Activated CD4-positive, alpha-beta memory T cell treated with anti-CD3 and anti-CD28 coated beads, Interleukin-2, amount 10 ng/mL, durations not matched to agents 7 days and 5 days (primary cell): ENCODE data around the gene TOR1AIP2. TPM values are rescaled to one million over a fixed set of nuclear protein-coding genes. Genes with fewer than 3 reads are reported as not detected.

Experiments used
- CTCF ChIA-PET: fragments of 350-600 bp; sonication (Branson Sonifier 250); formaldehyde crosslinking; loops from one replicate; lab custom pipeline; 2021; ENCODE audit warnings: antibody characterized with exemption, inconsistent platforms; lab: Charles Lee
- POLR2A ChIA-PET: fragments of 350-600 bp; sonication (Branson Sonifier 250); formaldehyde crosslinking; loops from one replicate; lab custom pipeline; 2021; ENCODE audit warnings: antibody characterized with exemption; lab: Charles Lee
- DNase-seq: peaks from one replicate; pipeline ENCODE4 v3.0.0-alpha.2; 2020
- H3K27ac Mint-ChIP-seq: one replicate; pipeline ENCODE4 v1.8.0; 2021; ENCODE audit warnings: mild to moderate bottlenecking, mixed read lengths
- H3K27me3 Mint-ChIP-seq: one replicate; pipeline ENCODE4 v1.8.0; 2021; ENCODE audit warnings: mixed read lengths
- H3K36me3 Mint-ChIP-seq: one replicate; pipeline ENCODE4 v1.8.0; 2021; ENCODE audit warnings: low read depth, mixed read lengths
- H3K4me1 Mint-ChIP-seq: one replicate; pipeline ENCODE4 v1.8.0; 2021; ENCODE audit warnings: mixed read lengths
- H3K4me3 Mint-ChIP-seq: one replicate; pipeline ENCODE4 v1.8.0; 2021; ENCODE audit warnings: mild to moderate bottlenecking, mixed read lengths
- H3K9me3 Mint-ChIP-seq: one replicate; pipeline ENCODE4 v1.8.0; 2021; ENCODE audit warnings: mixed read lengths
- total RNA-seq, 2 experiments: library from RNA; stranded (reverse); gene quantifications; one replicate each; pipeline ENCODE4 v1.2.3, GENCODE V29; 2021

TOR1AIP2 gene
- total RNA-seq, 2 experiments from 2014 or later = 44.5 to 45.7 TPM

DNA sequence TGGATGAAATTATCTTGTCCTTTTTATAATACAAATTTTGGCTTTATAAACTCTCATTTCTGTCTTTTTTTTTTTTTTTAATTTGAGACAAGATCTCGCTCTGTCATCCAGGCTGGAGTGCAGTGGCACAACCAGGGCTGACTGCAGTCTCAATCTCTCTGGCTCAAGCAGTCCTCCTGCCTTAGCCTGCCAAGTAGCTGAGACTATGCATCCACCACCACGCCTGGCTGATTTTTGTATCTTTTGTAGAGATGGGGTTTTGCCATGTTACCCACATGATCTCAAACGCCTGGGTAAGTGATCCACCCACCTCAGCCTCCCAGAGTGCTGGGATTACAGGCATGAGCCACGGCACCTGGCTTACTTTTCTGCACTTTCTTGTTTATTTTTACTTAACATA lies 12.0 kb upstream of the TOR1AIP2 start:
- Mint-ChIP-seq H3K36me3 (peaks cover 51% of the 10 kb centered on the region), H3K4me3 (no peak overlapping the region), H3K4me1 (peaks cover 31% of the 10 kb centered on the region), H3K27me3 (no peaks in the 10 kb centered on the region), H3K9me3 (no peaks in the 10 kb centered on the region), H3K27ac (no peak overlapping the region)
- DNase-seq = no peak
- ChIA-PET CTCF (no interaction called here), POLR2A (no interaction called here)

GRCh38 chr1:179888071-179888470 lies 10.5 kb upstream of the TOR1AIP2 start:
- Mint-ChIP-seq H3K27me3 (no peaks in the 10 kb centered on the region), H3K27ac (no peak overlapping the region), H3K9me3 (no peaks in the 10 kb centered on the region), H3K4me1 (peaks cover 39% of the 10 kb centered on the region), H3K4me3 (no peak overlapping the region), H3K36me3 (peaks cover 59% of the 10 kb centered on the region)
- CTCF ChIA-PET = interaction anchor here (1.4 kb wide), 1 partner anchor 20 kb away, joined by 4 read pairs; no protein-coding TSS in a partner anchor
- no peak for DNase-seq
- POLR2A ChIA-PET = no interaction called here

- H3K4me3 Mint-ChIP-seq = peak overlapping the region; percentile 92
- POLR2A ChIA-PET = interaction anchor here (1.0 to 5.1 kb wide), 13 partner anchors 9 to 618 kb away, joined by 3 to 90 read pairs (median 10); partner anchors contain the start of genes ACBD6, CEP350 and QSOX1
- H3K36me3 Mint-ChIP-seq = peaks cover 39% of the 10 kb centered on the region
- peak; percentile 72 for DNase-seq
- peaks cover 56% of the 10 kb centered on the region for H3K4me1 Mint-ChIP-seq
- no peaks in the 10 kb centered on the region for H3K9me3 Mint-ChIP-seq
- CTCF ChIA-PET = interaction anchor here (0.6 to 2.2 kb wide), 6 partner anchors 14 to 70 kb away, joined by 3 to 9 read pairs (median 4); partner anchors contain the start of gene CEP350
- H3K27me3 Mint-ChIP-seq = no peaks in the 10 kb centered on the region
- H3K27ac Mint-ChIP-seq = peak overlapping the region; percentile 99
These were observed 6.1 kb upstream of the TOR1AIP2 start for GRCh38 chr1:179883745-179884138.

GRCh38 chr1:179883040-179883744 lies 5.6 kb upstream of the TOR1AIP2 start:
- Mint-ChIP-seq H3K9me3 (no peaks in the 10 kb centered on the region), H3K27ac (peak overlapping the region; percentile 99), H3K4me3 (peak overlapping the region; percentile 92), H3K27me3 (no peaks in the 10 kb centered on the region), H3K4me1 (peaks cover 60% of the 10 kb centered on the region), H3K36me3 (peaks cover 39% of the 10 kb centered on the region)
- DNase-seq = no peak
- ChIA-PET CTCF (interaction anchor here (0.8 to 2.2 kb wide), 6 partner anchors 15 to 298 kb away, joined by 3 to 9 read pairs (median 4); partner anchors contain the start of gene CEP350), POLR2A (interaction anchor here (0.8 to 5.1 kb wide), 20 partner anchors 9 to 619 kb away, joined by 3 to 90 read pairs (median 5); partner anchors contain the start of genes ACBD6, CEP350 and QSOX1)

DNA sequence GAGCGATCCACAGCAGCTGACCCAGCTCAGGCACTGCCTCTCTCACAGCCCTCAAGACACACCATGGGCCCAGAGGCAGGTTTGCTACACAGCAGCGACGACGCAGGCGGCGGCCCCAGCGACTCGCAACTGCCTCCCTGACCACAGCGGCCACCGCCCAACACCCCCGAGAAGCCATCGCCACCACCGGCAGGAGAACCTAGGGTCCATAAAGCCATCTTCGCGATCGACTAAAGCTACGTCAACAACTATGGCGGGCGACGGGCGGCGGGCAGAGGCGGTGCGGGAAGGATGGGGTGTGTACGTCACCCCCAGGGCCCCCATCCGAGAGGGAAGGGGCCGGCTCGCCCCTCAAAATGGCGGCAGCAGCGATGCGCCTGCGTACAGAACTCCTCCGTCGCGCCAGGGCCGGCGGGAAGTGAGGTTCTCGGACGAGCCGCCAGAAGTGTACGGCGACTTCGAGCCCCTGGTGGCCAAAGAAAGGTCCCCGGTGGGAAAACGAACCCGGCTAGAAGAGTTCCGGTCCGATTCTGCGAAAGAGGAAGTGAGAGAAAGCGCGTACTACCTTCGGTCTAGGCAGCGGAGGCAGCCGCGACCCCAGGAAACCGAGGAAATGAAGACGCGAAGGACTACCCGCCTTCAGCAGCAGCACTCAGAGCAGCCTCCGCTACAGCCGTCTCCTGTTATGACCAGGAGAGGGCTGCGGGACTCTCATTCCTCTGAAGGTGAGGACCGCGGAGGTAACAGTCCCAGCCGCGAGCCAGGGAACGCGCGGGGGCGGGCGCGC lies 4.8 kb upstream of the TOR1AIP2 start, which contains the start of gene TOR1AIP1:
Gene TOR1AIP1, plus strand, starts transcription at position 33 of the 787 bp plus-strand sequence. Its CDS starts 218 bp downstream, at position 251.
- peak within 1 kb of the TSS; percentile 99 for H3K27ac Mint-ChIP-seq
- DNase-seq = peak; percentile 98
- no peaks in the 10 kb centered on the region for H3K27me3 Mint-ChIP-seq
- peaks cover 61% of the 10 kb centered on the region for H3K4me1 Mint-ChIP-seq
- POLR2A ChIA-PET = interaction anchor here (0.6 to 5.1 kb wide), 22 partner anchors 8 to 1156 kb away, joined by 3 to 90 read pairs (median 4); partner anchors contain the start of genes ACBD6, CEP350 and QSOX1
- CTCF ChIA-PET = interaction anchor here (1.0 to 2.2 kb wide), 6 partner anchors 15 to 298 kb away, joined by 3 to 9 read pairs (median 5); partner anchors contain the start of gene CEP350
- no peaks in the 10 kb centered on the region for H3K9me3 Mint-ChIP-seq
- H3K4me3 Mint-ChIP-seq = peak within 1 kb of the TSS; percentile 92
- H3K36me3 Mint-ChIP-seq = peaks cover 34% of the 10 kb centered on the region

DNA sequence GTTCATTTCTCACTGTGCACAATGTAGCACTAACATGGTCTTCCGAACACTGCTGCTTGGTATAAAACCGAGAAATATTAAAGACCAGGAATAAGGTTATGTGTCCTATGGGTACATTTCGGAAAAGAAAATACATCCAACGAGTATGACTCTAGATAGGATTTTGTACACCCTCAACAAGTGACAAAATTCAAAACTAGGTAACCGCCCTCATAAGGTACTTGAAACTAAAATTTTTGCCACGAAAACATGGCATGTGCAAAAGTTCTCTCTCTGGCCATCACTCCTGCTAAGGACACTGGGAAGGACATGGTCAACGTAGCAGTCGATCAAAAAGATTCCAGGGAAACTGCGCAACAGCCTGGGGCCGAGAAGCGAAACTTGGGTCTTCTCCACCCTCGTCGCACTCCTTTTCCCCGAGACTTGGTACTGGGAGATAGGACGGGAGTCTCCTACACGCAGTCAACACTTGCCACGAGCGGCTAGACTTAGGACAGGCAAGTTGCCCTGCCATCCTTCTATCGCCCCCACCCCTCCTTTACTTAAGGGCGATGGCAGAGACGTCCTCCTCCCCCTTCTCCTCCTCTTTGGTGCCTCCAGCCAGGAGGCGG lies 4.1 kb upstream of the TOR1AIP2 start:
- Mint-ChIP-seq H3K4me3 (peak overlapping the region; percentile 92), H3K27me3 (no peaks in the 10 kb centered on the region), H3K36me3 (peaks cover 31% of the 10 kb centered on the region), H3K27ac (peak overlapping the region; percentile 99), H3K4me1 (peaks cover 55% of the 10 kb centered on the region), H3K9me3 (no peaks in the 10 kb centered on the region)
- CTCF ChIA-PET = interaction anchor here (1.0 kb wide), 1 partner anchor 67 kb away, joined by 5 read pairs; no protein-coding TSS in a partner anchor
- POLR2A ChIA-PET = interaction anchor here (0.6 to 5.1 kb wide), 15 partner anchors 7 to 1157 kb away, joined by 3 to 90 read pairs (median 6); partner anchors contain the start of genes ACBD6, CEP350 and QSOX1
- DNase-seq = no peak

DNA sequence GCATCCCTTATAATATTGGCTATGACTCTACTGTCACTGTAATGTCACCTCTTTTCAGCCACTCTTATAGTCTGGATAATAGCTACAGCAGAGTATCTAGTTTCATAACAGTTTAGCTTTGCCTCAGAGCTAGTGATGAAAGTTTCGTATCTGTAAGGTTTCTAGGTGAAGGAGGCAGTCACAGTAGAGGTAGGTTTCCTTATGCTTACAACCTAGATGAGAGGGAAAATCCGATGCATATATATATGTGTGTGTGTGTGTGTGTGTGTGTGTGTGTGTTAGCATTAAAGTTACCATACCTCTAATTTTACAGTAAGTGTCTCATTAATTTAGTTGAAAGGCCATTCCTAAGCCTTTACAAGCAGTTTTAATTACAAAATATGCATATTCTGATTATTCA lies 2.2 kb upstream of the TOR1AIP2 start:
- Mint-ChIP-seq H3K36me3 (peaks cover 26% of the 10 kb centered on the region), H3K27ac (no peak overlapping the region)
- no peak for DNase-seq

GRCh38 chr1:179876300-179876715 lies 1.3 kb downstream of the TOR1AIP2 start:
- POLR2A ChIA-PET = interaction anchor here (1.6 to 1.9 kb wide), 2 partner anchors 8 to 78 kb away, joined by 3 to 8 read pairs; partner anchors contain the start of gene CEP350
- peak overlapping the region; percentile 85 for H3K4me3 Mint-ChIP-seq
- peak overlapping the region; percentile 62 for H3K27ac Mint-ChIP-seq
- no peaks in the 10 kb centered on the region for H3K9me3 Mint-ChIP-seq
- DNase-seq = no peak
- CTCF ChIA-PET = interaction anchor here (0.9 to 1.9 kb wide), 3 partner anchors 9 to 292 kb away, joined by 3 to 8 read pairs (median 4); no protein-coding TSS in a partner anchor
- peaks cover 56% of the 10 kb centered on the region for H3K4me1 Mint-ChIP-seq
- peaks cover 24% of the 10 kb centered on the region for H3K36me3 Mint-ChIP-seq
- H3K27me3 Mint-ChIP-seq = no peaks in the 10 kb centered on the region

More for the DNA sequence above, 2.2 kb upstream of the TOR1AIP2 start:
- ChIA-PET CTCF (interaction anchor here (1.3 to 1.6 kb wide), 4 partner anchors 7 to 75 kb away, joined by 4 to 5 read pairs (median 4); partner anchors contain the start of gene CEP350), POLR2A (interaction anchor here (0.7 to 5.1 kb wide), 3 partner anchors 12 to 623 kb away, joined by 3 to 90 read pairs (median 4); partner anchors contain the start of genes ACBD6 and CEP350)
- Mint-ChIP-seq H3K4me3 (no peak overlapping the region), H3K27me3 (no peaks in the 10 kb centered on the region), H3K9me3 (no peaks in the 10 kb centered on the region), H3K4me1 (peaks cover 59% of the 10 kb centered on the region)

GRCh38 chr1:179875596-179876299 lies 1.9 kb downstream of the TOR1AIP2 start:
- CTCF ChIA-PET = interaction anchor here (0.9 to 1.9 kb wide), 4 partner anchors 8 to 293 kb away, joined by 3 to 8 read pairs (median 4); no protein-coding TSS in a partner anchor
- H3K4me1 Mint-ChIP-seq = peaks cover 54% of the 10 kb centered on the region
- no peaks in the 10 kb centered on the region for H3K9me3 Mint-ChIP-seq
- no peaks in the 10 kb centered on the region for H3K27me3 Mint-ChIP-seq
- no peak for DNase-seq
- POLR2A ChIA-PET = interaction anchor here (1.6 to 2.3 kb wide), 3 partner anchors 7 to 79 kb away, joined by 3 to 16 read pairs (median 8); partner anchors contain the start of genes CEP350 and TOR1AIP1
- no peak overlapping the region for H3K4me3 Mint-ChIP-seq
- no peak overlapping the region for H3K27ac Mint-ChIP-seq
- peaks cover 24% of the 10 kb centered on the region for H3K36me3 Mint-ChIP-seq

DNA sequence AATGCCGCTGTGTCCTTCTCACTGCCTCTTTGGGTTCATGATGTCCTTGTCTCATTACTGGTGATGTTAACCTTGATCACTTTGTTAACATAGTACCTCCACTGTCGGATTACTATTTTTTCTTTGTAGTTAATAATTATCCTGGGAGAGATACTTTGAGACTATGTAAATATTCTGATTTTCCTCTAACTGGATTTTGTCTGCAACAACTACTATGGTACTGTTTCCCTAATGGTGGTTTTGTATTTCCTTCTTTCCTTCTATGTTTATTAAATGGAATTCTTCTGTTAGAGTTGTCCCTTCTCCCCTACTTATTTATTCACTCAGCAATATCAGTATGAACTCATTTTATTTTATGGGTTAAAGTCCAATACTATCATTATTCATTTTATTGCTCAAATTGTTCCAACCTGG lies 4.2 kb downstream of the TOR1AIP2 start:
- ChIA-PET CTCF (no interaction called here), POLR2A (interaction anchor here (2.3 kb wide), 1 partner anchor 9 kb away, joined by 16 read pairs; the partner anchor contains the start of gene TOR1AIP1)
- H3K9me3 Mint-ChIP-seq = no peaks in the 10 kb centered on the region
- H3K27me3 Mint-ChIP-seq = no peaks in the 10 kb centered on the region
- H3K4me1 Mint-ChIP-seq = peaks cover 40% of the 10 kb centered on the region
- no peak for DNase-seq
- H3K27ac Mint-ChIP-seq = no peak overlapping the region
- no peak overlapping the region for H3K4me3 Mint-ChIP-seq
- peaks cover 27% of the 10 kb centered on the region for H3K36me3 Mint-ChIP-seq

DNA sequence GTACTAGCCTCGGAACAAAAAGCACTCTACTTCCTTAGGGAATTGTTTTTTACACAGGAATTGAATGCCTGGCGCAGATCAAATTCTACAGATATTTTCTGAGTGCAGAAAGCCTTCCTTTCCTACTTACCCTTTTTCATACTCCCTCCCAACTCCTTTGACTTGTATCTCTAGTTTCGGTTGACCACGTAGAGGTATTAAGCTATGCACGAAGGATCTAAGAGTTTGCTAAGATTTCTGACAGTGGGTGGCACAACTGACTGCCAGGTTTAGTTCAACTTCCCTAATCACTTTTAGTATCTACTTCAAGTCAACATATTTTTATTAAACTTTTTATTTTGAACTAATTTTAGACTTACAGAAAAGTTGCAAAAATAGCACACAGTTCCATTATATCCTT lies 5.0 kb downstream of the TOR1AIP2 start:
- ChIA-PET POLR2A (interaction anchor here (1.2 kb wide), 1 partner anchor 10 kb away, joined by 3 read pairs; the partner anchor contains the start of gene TOR1AIP1), CTCF (interaction anchor here (0.6 to 1.4 kb wide), 2 partner anchors 8 to 9 kb away, joined by 4 to 5 read pairs; no protein-coding TSS in a partner anchor)
- Mint-ChIP-seq H3K4me3 (no peak overlapping the region), H3K9me3 (no peaks in the 10 kb centered on the region), H3K36me3 (peaks cover 29% of the 10 kb centered on the region), H3K27ac (no peak overlapping the region), H3K27me3 (no peaks in the 10 kb centered on the region), H3K4me1 (peaks cover 34% of the 10 kb centered on the region)
- no peak for DNase-seq
